Lower leg skin (tissue), 4 donors: ENCODE results near the gene MOSPD2. TPM values are rescaled to one million over a fixed set of nuclear protein-coding genes. Genes with fewer than 3 reads are reported as not detected.

ENCODE experiments used
- DNase-seq, 2 donors: peaks; one replicate each; pipeline ENCODE4 v3.0.0-alpha.2; 2019; ENCODE audit warnings: low spot score in 2 of 2
- H3K4me3 ChIP-seq: fragments of 200-600 bp; sonication (generic); 2 replicates; pipeline ENCODE4 v1.5.1; 2017; ENCODE audit warnings: mild to moderate bottlenecking, low read depth; ENCODE audit not compliant: poor library complexity, severe bottlenecking
- CTCF ChIP-seq, 3 donors: fragments of 450-650 bp; IDR thresholded peaks; one replicate each; pipeline ENCODE4 v1.5.1; 2016; ENCODE audit warnings: antibody characterized with exemption in 3 of 3, mild to moderate bottlenecking in 3 of 3, moderate library complexity in 2 of 3
- POLR2A ChIP-seq, 2 donors: fragments of 450-650 bp; IDR thresholded peaks; one replicate each; pipeline ENCODE4 v1.6.1; 2016 to 2017; ENCODE audit warnings: antibody characterized with exemption in 2 of 2, mild to moderate bottlenecking in 1 of 2, moderate library complexity in 1 of 2
- WGBS, 2 donors: methylation state at CpG; one replicate each; pipeline ENCODE4 v1.1.5; 2018; 5-methylcytosine and 5-hydroxymethylcytosine counted together
- intact Hi-C: fragments of 100-400 bp; cut with DNase I; formaldehyde crosslinking; loops from one replicate; pipeline ENCODE4 v1.15.0; 2023; ENCODE audit warnings: low total_unique reads
- total RNA-seq, 4 donors: library from RNA; depleted of rRNA; stranded (reverse); fragments of >200 nt; gene quantifications; one replicate each; pipeline ENCODE4 v1.1.0, GENCODE V29; 2016

Gene MOSPD2
- total RNA-seq, 4 donors from 2014 or later, result 17.3 to 41.5 (median 22.5) TPM

DNA sequence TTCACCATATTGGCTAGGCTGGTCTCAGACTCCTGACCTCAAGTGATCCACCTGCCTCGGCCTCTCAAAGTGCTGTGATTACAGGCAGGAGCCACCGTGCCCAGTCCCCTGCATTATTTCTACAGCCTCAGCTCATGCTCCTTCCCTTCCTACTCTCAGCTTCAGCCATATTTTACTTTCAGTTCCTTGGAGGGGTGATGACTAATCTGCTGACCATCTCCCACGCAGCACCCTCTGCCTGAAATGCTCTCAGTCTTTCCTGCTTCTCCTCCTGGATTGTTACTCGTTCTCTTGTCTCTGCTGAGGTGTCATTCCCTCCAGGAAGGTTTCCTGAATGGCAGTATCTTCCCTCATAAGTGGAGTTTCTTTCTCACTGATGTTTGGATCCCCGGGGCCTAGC is 63.3 kb downstream of the MOSPD2 start:
- no peak overlapping the region for H3K4me3 ChIP-seq
- no peak for DNase-seq
- no peak for TF ChIP-seq POLR2A (IDR thresholded peaks at IDR 0.05)
- TF ChIP-seq CTCF (IDR thresholded peaks at IDR 0.05), result no peak
- intact Hi-C loops, result no loop called here
- 67 to 71% methylated on average over 5 of the region's 5 CpGs for WGBS, 2 donors

GRCh38 chrX:14939644-14940043 is 66.4 kb downstream of the MOSPD2 start:
- no peak overlapping the region for H3K4me3 ChIP-seq
- intact Hi-C loops, result no loop called here
- WGBS, 2 donors, result 74 to 100% methylated on average over 1 to 2 of the region's 2 CpGs

GRCh38 chrX:14941301-14941700 is 68.1 kb downstream of the MOSPD2 start:
- 72 to 93% methylated on average over 3 of the region's 3 CpGs for WGBS, 2 donors
- DNase-seq, result no peak
- intact Hi-C loops, result no loop called here
- H3K4me3 ChIP-seq, result no peak overlapping the region
- TF ChIP-seq CTCF (IDR thresholded peaks at IDR 0.05), result no peak
- TF ChIP-seq POLR2A (IDR thresholded peaks at IDR 0.05), result no peak

More at GRCh38 chrX:14939644-14940043, 66.4 kb downstream of the MOSPD2 start:
- DNase-seq, result no peak
- TF ChIP-seq POLR2A (IDR thresholded peaks at IDR 0.05), result no peak
- no peak for TF ChIP-seq CTCF (IDR thresholded peaks at IDR 0.05)

DNA sequence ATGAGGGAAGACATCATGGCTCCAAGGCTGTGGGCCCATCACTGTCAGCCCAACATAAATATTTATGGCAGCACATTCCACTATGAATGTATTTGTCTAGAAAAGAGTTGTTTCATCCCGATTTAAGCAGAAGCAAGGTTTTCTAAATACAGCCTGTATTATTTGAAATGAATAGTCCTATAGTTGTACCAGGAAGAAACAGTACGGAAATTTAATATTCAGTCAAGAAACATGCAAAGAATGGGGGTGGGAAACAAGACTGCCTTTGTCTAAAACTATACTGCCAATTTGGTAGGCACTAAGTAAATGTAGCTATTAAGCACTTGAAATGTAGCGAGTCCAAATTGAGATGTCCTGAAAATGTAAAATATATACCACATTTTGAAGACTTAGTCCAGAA is 69.1 kb downstream of the MOSPD2 start:
- intact Hi-C loops, result no loop called here
- H3K4me3 ChIP-seq, result no peak overlapping the region
- 78 to 85% methylated on average over 3 of the region's 3 CpGs for WGBS, 2 donors
- DNase-seq, result no peak
- TF ChIP-seq POLR2A (IDR thresholded peaks at IDR 0.05) (no peak), CTCF (IDR thresholded peaks at IDR 0.05) (no peak)

GRCh38 chrX:14943962-14944361 is 70.7 kb downstream of the MOSPD2 start:
- intact Hi-C loops, result no loop called here
- WGBS, 2 donors, result 31 to 76% methylated on average over 2 of the region's 2 CpGs
- TF ChIP-seq POLR2A (IDR thresholded peaks at IDR 0.05) (no peak), CTCF (IDR thresholded peaks at IDR 0.05) (no peak)
- no peak for DNase-seq
- no peak overlapping the region for H3K4me3 ChIP-seq

- 94 to 96% methylated on average over 5 of the region's 5 CpGs for WGBS, 2 donors
These were observed 73.5 kb downstream of the MOSPD2 start for GRCh38 chrX:14946606-14947155.

More at GRCh38 chrX:14946606-14947155, 73.5 kb downstream of the MOSPD2 start:
- H3K4me3 ChIP-seq, result no peak overlapping the region
- DNase-seq, result no peak
- TF ChIP-seq CTCF (IDR thresholded peaks at IDR 0.05) (no peak), POLR2A (IDR thresholded peaks at IDR 0.05) (no peak)
- intact Hi-C loops, result no loop called here
